ENCODE measurements around the gene PCDHB6.

GRCh38 chr5:141121985-141122384, 27.9 kb upstream of the PCDHB6 start:
- TF ChIP-seq, protein P1, sequence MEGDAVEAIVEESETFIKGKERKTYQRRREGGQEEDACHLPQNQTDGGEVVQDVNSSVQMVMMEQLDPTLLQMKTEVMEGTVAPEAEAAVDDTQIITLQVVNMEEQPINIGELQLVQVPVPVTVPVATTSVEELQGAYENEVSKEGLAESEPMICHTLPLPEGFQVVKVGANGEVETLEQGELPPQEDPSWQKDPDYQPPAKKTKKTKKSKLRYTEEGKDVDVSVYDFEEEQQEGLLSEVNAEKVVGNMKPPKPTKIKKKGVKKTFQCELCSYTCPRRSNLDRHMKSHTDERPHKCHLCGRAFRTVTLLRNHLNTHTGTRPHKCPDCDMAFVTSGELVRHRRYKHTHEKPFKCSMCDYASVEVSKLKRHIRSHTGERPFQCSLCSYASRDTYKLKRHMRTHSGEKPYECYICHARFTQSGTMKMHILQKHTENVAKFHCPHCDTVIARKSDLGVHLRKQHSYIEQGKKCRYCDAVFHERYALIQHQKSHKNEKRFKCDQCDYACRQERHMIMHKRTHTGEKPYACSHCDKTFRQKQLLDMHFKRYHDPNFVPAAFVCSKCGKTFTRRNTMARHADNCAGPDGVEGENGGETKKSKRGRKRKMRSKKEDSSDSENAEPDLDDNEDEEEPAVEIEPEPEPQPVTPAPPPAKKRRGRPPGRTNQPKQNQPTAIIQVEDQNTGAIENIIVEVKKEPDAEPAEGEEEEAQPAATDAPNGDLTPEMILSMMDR (conservative IDR thresholded peaks at IDR 0.05 in 1 of 2, IDR thresholded peaks at IDR 0.05 in 1 of 2; ENCODE audit: low read depth in 1 of 2, low read length in 2 of 2), result no peak
- no peak for TF ChIP-seq EZH2 (IDR thresholded peaks at IDR 0.05; ENCODE audit: low read length, missing control alignments)
